NCI-H345 (cell line): ENCODE data around the gene HDGF.

ENCODE experiments used
- DNase-seq: peaks from one replicate; lab custom pipeline; 2025; lab: John Stamatoyannopoulos, UW

Gene HDGF

DNA sequence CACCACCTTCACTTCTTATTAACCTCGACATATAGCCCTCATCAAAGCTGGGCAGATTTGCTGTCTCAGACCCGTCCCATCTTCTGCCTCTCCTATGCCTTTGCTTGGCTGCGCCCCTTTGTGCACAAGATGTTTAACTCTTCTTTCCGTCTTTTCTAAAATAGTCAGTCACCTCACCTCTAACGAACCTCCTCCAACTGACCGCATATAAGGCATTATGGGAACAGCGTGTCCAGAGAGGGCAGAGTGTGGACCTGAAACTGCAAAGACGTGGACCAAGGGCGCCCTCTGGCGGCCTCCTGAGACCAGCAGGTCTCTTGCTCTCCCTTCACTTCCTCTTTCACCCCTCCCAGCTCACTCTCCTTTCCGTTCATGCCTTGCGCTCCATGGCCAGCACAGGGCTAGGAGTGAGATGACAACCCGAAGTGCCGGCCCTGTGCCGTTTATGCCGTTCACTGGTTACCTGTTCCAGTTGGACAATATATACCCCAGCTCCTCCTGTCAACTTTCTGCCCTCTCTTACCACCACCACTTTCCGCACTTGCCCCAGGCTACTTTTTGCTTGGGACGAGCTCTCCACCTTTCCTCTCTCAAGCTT is 25.7 kb downstream of the HDGF start:
- DNase-seq = peak; percentile 83

DNA sequence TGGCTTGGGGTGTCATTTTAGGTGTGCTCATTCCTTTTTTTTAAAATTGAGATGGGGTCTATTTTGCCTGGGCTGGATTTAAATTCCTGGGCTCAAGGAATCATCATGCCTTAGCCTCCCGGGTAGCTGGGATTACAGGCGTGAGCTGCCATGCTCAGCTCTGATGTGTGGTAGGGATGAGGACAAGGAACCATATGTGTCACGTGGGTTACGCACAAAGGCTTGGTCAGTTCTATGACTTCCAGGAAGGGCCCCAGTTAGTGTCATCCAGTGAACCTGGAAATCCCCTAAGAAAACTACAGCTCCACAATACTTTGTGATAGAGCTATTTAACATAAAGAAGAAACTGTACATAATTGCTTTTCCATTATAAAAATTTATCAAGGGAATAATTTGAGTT is 29.9 kb downstream of the HDGF start:
- no peak for DNase-seq

DNA sequence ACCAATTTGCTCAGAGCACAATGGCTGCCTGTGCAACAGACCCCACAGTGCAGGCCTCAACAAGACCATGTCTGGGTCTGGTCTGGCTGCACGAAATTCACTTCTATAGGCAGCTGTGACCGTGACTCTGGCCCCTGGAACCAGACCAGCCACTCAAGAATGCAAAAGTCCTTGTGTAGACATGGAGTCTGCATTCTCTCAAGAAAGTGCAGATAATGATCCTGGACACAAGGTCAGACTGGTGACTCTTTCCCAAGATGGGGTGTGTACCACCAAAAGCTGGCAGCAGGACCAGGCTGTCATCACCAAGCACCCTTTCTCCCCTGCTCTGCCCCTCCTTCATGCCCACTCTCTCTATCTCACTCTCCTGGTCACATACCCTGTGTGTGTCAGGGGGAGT is 30.3 kb downstream of the HDGF start:
- DNase-seq = no peak

DNA sequence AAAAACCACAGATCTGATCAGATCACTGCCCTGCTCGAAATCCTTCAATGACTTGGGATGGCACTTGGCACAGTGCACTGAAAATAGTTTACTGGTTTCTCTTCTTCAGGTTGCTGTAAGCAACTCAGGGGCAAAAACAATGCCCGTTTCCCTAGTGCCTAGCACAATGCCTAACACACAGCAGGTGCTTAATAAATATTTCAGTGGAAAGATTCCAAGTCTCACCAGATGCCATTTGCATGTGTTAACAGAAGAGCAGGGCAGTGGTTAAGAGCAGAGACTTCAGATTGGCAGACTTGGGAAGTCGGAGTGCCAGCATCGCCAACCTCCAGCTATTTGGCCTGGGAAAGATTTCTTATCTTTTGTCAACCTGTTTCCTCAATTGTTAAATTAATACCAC is 34.1 kb downstream of the HDGF start:
- no peak for DNase-seq

DNA sequence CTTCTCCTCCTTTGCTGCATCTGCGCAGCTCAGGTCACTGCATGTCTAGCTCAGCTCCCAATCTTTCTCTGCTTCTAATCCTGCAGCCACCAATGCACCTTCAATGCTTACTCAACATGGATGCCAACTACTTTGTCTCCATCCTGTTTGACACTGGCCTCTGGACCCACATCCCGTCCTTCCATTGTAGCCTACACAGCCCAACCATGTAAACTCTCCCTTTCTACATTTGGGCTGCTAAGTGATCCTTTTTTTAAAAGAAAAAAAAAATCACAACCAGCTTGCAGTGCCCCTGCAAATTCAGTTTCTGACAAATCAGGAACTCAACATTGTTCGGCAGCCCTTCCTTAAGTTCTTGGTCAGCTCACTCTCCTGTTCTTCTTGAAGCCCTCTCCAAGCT is 36.6 kb downstream of the HDGF start:
- DNase-seq = no peak

DNA sequence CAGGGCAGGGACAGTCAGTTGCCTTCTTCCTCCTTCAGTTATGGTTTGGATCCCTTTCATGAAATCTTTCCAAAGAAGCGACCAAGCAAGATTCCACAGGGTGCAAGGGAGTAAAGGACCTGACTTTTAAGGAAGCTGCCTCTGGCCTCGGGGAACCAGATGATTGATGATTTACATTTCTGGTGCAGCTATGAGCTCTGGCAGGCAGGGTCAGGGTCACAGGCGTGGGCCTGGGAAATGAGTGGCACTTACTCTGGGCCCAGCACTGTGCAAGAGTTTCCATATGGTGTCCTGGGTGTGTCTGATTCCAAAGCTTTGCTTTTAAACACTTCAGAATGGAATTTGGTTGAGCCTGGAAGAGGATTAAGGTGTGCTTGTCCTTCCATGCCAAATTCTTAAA is 38.8 kb downstream of the HDGF start:
- no peak for DNase-seq

DNA sequence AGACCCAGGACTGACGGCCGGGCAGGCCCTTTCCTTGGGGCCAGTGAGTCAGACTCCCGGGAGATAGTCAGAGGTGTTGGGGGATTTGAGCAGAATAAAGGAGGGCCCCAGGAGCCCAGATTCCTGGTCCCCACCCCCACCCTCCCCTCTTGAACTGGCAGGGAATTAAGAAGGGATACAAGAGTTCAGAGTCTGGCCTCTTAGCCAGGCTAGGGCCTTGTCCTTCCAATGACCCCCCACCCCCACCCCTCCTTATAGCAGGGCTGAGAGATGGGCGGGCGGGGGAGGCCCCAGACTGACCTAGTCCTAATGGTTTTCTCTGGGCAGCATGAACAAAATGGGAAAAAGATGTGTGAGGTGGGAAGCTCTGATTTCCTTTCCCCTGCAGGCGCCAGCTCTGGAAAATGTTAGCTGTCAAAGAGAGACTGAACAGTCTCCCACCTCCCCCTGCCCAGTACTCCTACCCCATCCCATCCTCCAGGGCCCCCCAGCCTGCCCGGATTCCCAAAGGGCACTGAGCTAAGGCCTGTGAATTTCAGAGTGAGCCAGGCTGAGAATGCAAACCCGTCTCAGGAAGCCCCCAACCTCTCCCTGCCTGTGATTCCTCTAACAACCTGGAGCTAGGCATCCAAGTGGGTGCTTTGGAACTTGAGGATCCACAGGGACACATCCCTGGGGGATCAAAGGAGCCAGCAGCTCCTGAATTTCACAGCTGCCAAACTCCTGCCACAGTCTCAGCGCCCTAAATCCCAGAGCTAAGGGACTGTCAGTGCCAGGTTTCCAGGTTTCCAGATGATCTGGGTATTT is 40.3 kb downstream of the HDGF start:
- DNase-seq = no peak

DNA sequence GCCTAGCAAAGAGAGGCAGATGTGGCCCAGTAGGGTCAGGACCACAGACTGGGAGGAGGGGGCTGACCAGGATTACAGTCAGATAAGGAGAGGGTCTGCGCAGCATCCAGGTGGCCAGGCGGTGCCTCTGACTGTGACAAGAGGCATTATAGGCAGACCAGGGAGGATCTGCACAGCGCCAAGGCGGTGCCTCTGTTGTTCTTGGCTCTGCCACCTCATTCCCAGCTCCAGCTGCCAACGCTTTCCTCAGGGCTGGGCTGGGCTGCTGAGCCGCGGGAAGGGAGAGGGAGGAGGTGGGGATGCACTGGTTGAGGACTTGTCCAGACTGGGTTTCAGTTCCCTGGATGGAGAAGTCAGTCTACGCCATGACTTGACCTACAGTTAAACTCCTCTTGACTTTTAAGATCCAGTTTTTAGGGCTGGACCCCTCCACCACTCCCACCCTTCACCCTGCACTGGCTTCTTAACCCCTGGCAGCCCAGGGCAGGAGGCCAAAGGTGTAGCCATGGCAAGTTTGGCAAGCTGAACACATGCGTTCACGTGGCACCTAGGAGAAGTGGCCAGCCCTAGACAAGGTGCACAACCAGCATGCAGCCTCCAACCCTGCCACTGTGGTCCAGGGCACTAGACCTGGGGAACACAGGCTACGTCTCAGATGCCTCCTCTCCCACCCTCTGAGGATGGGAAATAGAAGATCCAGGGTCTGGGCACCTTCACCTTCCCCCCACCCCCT is 41.6 kb downstream of the HDGF start:
- DNase-seq = no peak

DNA sequence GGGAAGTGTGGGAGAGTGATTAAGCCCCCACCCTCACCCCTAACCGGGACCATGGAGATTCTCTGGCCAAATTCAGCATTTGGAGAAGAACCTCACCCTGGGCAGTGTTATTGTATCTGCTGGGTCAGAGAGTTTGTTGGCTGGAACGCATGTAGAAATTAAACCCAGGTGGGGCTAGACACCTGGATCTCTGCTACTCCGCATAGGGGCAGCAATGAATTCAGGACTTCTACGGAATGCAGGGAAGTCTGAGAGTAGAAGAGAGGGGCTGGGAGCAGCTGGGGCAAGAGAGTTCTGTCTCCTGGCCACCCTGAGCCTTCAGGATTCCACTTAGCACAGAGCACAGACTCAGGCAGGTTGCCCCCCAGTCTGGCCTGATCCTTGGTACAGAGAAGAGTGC is 42.4 kb downstream of the HDGF start:
- no peak for DNase-seq

DNA sequence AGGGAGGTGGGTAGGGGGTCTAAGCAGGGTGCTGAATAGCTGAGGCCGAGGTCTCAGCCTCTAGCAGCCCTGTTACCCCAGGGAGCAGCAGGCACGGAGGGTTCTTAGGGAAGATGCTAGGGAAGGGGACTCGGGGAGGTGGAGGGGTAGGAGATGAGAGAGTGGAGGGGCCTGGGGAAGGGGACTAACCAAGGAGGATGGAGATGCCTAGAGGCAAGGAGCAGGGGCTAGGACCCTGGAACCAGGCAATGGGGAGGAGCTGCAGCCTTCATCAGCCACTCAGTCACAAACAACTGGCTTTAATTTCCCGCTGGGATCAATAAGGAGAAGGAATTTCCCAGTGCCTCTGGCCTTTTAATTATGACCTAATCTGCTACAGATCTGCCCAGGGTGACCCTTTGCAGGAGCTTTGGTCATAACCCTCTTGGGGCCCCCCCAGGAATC is 43.2 kb downstream of the HDGF start:
- no peak for DNase-seq

DNA sequence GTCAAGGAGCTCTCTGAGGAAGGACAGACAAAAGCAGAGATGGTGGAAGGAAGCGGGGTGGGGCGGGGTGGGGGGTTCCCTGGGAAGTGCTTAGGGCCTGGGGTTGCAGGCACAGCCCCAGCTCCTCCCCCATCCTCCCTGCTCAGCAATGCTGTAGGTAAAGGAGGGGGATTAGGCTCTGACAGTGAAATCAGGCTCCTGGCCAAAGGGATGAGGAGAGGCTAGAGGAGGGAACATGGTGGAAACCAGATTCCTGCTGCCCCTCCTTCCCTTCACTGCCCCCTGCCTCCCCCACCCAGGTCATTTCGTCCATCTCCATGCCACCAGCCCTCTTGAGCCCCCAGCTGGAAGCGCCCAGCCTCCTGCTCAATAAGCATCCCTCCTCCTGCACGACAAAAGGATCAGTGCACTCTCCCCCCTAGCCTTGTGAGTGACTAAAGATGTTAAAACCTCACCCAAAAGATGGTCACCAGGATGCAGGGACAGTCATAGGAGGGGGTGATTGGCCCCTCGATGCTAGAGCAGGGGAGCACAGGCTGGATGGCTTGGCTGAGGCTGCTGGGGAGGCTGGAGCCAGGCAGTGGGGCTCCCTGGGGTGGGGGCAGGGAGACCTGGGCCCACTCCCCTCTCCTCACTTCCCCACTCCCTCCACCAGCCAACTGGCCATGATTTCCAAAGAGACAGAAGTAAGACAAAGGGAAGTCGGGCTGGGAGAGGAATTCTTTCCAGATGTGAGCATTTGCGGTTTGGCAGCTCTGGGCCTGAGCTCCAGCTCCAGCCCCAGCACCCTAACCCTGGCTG is 43.9 kb downstream of the HDGF start:
- no peak for DNase-seq

DNA sequence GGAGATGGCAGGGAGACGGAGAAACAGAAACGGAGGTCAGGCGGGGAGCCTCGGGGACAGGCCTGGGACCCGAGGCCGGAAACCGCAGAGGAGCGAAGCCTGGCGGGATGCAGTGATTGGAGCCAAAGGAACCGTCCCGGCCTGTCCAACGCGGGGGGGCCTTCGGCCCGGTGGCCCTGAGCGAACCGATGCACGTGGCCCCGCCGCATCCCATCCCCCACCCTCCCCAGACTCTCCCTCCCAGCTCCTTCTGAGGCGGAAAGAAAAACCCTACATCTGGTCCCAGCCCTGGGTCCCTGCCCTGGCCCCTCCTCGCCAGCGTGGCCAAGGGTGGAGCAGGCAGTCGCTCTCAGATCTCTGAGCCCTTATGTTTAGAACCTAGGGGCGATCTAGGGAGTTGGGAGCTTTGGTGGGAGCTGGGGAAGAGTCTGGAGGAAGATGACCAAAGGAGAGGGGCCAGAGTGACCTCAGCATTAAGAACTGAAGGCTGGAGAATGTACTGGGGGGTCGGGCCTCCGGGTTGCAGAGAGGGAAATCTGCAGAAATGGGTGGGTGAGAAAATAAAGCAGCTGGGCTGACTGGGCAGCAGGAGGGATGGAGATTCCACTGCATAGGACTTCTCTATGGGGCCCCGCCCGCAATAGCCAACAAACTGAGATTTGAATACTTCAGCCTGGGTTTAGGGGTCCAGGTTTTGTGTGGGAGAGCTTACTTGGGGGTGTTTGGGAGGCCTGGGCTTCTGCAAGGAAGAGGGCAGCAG is 44.6 kb downstream of the HDGF start:
- no peak for DNase-seq

DNA sequence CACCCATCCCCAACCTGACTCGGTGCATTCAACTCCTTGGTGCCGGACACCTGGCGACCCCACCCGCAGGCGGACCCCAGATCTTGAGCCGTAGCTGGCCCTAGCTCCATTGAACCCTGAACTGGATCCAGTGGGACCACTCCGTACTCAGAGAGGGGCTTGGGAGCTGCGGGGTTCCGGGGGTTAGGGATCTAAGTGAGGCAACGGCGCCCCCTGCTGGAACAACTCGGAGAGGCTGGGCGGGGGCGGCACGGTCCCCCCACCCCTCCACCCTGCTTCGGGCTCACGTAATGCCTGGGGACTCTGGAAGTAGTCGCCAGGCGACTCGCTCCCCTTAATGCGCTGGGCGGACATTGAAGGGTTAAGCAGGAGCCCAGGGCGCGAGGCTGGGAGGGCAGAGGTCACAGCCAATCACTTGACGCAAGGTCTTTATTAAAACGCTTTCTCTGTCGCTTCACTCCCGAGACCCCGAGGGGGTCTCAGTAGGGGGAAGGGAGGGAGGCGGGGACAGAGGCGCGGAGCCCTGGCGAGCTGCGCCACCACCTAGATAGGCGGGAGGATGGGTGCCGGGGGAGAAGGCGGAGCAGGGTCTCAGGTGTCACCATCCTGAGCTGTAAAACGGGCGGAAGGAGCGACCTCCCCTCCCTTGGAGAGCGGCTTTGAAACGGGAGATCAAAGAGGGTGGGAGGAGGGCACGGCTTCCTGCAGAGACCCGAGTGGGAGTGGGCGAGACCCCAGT is 45.4 kb downstream of the HDGF start:
- peak; percentile 67 for DNase-seq

DNA sequence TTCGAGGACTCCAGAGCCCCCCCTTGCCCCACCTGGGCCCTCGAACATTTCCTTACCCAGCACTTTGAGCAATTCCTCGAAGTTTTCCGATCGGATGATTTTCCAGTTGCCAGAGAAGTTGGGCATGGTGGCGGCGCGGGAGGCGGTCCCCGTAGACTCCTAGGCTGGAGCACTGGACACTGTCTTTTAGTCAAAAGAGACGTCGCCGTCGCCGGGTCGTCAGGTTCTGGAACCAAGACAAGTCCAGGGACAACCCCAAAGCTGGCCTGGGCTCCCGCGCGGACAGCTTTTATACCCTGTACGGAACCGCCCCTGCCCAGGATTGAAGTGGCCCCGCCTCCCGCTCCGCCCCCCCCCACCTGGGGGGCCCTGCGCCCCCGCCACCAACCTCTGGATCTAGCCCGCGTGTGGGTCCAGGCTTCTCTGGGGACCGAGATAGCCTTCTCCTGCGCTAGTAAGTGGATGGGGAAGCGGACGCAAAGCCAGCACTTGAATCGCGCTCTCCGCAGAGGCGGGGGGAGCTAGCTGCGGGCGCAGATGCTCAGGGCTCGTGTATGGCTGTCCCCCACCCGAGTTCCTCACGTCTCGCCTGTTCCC is 46.1 kb downstream of the HDGF start, which contains the start of gene CRABP2:
Gene CRABP2, minus strand, starts transcription at position 263 of the 597 bp plus-strand sequence. Its CDS starts 137 bp downstream, at position 126.
- no peak for DNase-seq

DNA sequence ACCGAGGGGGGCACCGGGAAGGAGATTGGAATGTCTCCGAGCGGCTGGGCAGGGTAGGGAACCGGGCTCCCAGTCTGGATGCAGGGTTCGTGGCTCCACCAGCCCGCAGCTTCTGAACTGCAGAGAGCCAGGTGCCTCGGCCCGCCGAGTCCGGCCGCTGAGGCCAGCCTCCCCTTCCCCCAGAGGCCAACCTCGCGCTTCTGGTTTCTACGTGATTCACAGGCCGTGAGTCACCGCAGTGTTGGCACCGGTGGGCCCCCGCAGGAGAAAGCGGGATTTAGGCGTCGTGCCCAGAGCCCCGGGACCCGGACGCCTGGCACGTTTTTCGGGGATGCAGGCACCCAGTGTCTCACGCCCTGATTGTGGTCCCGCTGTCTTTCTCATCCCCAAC is 46.5 kb downstream of the HDGF start:
- DNase-seq = no peak

DNA sequence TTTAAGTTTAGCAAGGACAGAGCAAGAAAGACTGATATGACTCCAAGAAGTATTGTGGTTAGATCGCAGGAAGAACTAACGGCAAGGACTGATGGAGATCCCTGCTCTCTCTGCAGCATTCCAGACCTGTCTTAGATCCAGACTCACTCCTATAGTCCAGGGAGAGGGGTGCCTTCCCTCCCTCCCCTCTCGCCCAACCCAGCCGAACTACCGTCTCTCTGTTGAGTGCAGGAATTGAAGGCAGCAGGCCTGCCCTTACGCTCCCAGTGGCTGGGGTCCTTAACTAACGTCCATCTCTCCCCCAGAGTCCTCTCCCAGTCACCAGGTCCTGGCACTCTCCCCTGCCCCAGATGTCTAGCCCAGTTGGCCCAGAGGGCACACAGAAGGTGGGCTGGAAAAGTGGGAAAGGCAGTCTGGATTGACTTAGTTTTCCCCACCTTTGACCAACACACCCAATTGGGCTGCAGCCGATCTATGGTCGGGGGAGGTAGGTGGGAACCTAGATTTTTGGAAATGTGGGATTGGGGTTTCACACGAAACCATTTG is 47.2 kb downstream of the HDGF start:
- no peak for DNase-seq

DNA sequence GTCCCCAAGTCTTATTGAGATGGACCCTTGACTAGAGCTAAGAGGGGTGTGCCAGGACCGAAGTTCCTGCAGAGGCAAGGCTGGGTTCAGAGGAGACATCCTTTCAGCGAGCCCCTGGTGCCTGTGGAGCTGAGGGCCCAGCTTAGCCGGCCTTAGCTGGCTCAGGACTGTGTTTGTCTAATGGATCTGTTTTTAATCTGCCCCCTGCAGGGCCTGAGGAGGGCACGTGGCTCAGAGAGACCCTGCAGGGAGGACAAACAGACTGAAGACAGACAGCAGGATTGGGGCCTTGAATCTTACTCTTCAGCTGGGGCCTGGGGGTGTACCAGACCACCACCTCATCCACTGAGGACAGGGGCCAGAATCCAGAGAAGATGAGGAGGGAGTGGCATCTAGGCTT is 47.7 kb downstream of the HDGF start:
- no peak for DNase-seq

DNA sequence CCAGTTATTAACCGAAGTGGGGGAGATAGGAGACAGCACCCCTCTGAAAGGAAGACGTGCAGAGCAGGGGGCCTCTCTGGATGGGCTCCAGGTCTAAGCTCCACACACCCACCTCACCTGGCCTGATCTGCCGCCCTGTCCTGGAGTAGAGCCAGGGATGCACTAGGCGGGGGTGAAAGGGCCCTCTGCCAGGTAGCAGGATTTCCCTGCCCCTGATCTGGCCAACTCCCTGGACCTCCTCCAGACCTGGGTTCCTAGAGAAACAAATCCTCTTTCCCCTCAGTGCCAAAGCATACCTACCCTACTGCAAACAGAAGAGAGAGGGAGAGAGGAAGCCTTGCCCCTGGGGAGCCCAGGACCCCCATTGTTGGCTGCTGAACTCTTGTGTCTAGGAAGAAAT is 48.1 kb downstream of the HDGF start:
- DNase-seq = no peak

DNA sequence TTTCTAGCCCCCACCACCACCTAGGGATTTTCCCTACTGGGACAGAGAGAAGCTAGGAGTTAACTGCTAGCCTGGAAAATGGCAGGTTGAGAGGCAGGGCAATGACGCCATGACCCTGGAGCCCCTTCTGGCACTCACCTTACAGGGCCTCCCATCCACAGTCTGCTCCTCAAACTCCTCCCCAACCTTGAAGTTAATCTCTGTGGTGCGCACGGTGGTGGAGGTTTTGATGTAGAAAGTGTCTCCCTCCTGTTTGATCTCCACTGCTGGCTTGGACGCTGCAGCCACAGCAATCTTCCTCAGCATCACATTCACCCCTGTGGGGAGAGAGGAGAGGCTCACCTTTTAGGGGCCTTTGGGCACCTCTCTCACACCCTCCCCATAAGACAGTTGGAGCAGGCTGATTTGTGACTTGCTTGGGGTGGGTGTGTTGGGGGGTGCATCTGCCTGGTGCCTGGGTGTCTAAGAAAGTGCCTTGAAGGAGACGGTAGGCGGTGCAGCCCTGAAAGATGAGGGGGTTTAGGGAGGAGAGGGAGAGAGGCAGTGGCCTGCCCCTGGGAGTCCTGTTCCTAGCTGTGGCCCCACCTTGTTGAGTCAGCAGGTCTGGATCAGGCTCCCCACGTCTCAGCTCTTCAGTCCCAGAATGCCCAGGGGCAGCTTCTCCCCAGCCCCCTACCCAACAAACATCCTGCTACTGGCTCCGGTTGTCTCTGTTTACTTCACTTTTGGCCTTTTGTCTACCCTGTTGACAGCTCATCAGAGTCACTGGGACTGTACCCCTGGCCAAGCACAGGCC is 50.5 kb downstream of the HDGF start:
- DNase-seq = no peak
